Duodenal mucosa (tissue), 2 donors: ENCODE data around the gene PRIM2.
"Not testable (repeated sequence)": the region's sequence is repeated elsewhere in the genome, so short reads cannot be mapped to it uniquely, and the experiment has no call there.

Source experiments
- H3K27ac ChIP-seq: one replicate; pipeline ENCODE4 v1.7.0; 2013; ENCODE audit warnings: low read depth, low read length
- H3K27me3 ChIP-seq, 2 donors: one replicate each; pipeline ENCODE4 v1.7.0; 2013; ENCODE audit warnings: low read length in 2 of 2, control low read depth in 1 of 2; ENCODE audit not compliant: insufficient read depth in 2 of 2, control insufficient read depth in 1 of 2
- H3K36me3 ChIP-seq, 2 donors: one replicate each; pipeline ENCODE4 v1.7.0; 2013; ENCODE audit warnings: low read length in 2 of 2, control low read depth in 1 of 2; ENCODE audit not compliant: insufficient read depth in 2 of 2, control insufficient read depth in 1 of 2
- H3K4me1 ChIP-seq, 2 donors: one replicate each; pipeline ENCODE4 v1.7.0; 2013; ENCODE audit warnings: low read length in 2 of 2, control low read depth in 1 of 2; ENCODE audit not compliant: insufficient read depth in 2 of 2, control insufficient read depth in 1 of 2
- H3K4me3 ChIP-seq, 2 donors: one replicate each; pipeline ENCODE4 v1.7.0; 2013; ENCODE audit warnings: low read length in 2 of 2, low read depth in 1 of 2
- H3K9ac ChIP-seq, 2 donors: one replicate each; pipeline ENCODE4 v1.7.0; 2013; ENCODE audit warnings: low read length in 2 of 2, low read depth in 1 of 2
- H3K9me3 ChIP-seq, 2 donors: one replicate each; pipeline ENCODE4 v1.7.0; 2013; ENCODE audit warnings: low read length in 2 of 2, control low read depth in 1 of 2; ENCODE audit not compliant: control insufficient read depth in 1 of 2

The PRIM2 gene

DNA sequence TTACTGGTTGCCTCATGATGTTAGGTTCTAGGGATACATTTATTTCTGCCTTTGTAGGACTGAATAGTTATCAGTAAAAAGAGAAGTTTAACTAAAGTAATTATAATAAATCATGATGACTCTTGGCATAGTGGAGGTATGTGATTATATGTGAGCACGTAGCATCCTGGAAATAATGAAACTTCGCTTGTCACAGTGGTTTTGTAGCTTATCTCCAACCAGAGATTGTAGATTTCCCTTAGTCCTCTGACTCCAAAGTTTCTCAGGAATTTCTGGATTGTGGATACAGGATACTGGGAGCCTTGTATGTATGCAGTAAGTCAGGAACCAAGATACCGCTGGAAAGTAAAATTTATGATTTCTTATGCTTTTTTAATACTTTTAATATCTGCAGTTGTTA is 199.3 kb downstream of the PRIM2 start:
- not testable (repeated sequence) for H3K27ac ChIP-seq, H3K9me3 ChIP-seq, H3K27me3 ChIP-seq, H3K36me3 ChIP-seq, H3K4me3 ChIP-seq, H3K4me1 ChIP-seq, H3K9ac ChIP-seq

DNA sequence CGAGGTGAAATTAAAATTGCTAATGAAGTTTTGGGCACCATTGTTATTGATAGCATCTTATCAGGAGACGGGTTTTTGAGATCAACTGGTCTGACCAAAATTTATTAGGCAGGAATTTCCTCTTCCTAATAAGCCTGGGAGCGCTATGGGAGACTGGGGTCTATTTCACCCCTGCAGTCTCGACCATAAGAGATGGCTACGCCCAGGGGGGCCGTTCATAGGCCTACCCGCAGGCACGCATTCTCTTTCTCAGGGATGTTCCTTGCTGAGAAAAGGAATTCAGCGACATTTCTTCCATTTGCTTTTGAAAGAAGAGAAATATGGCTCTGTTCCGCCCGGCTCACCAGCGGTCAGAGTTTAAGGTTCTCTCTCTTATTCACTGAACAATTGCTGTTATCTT is 201.8 kb downstream of the PRIM2 start:
- not testable (repeated sequence) for H3K27me3 ChIP-seq, H3K9me3 ChIP-seq, H3K27ac ChIP-seq, H3K4me1 ChIP-seq, H3K9ac ChIP-seq, H3K4me3 ChIP-seq, H3K36me3 ChIP-seq

DNA sequence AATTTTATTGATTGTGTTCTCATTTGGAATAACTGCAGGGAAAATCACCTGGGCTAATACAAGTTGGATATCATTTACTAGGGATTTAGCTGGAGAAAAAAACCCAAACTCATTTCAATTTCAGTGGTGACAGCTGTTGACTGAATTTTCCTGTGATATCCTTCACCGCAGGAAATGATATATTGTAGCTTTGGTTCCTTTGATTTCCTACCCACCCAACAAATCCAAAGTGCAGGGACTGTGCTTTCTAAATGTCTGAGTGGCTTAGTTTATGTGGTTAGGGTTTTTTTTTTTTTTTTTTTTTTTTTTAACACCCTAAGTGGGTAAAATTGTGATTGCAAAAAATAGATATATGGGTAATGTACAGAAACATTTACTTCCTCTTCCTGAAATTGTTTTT is 203.7 kb downstream of the PRIM2 start:
- H3K4me3 ChIP-seq, H3K9me3 ChIP-seq, H3K27me3 ChIP-seq, H3K4me1 ChIP-seq, H3K9ac ChIP-seq, H3K27ac ChIP-seq, H3K36me3 ChIP-seq: not testable (repeated sequence)

DNA sequence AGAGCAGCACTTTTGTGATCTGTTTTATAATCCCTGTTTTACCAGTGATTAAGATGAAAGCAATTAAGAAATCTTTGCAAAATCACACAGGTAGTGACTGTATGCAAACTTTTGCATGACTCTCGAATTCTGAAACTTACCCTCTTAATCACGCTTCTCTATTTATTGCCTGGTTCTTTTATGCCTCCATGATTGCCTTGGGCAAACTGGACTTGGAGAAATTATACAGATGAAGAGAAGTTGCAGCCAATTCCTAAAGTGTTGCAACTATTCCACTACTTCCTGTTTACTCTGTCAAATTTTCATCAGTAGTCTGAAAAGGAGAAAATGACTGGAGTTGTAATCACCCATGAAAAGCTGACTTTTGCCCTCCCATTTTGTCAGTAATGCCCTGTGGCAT is 205.8 kb downstream of the PRIM2 start:
- not testable (repeated sequence) for H3K4me1 ChIP-seq, H3K27ac ChIP-seq, H3K9ac ChIP-seq, H3K9me3 ChIP-seq, H3K27me3 ChIP-seq, H3K36me3 ChIP-seq, H3K4me3 ChIP-seq

DNA sequence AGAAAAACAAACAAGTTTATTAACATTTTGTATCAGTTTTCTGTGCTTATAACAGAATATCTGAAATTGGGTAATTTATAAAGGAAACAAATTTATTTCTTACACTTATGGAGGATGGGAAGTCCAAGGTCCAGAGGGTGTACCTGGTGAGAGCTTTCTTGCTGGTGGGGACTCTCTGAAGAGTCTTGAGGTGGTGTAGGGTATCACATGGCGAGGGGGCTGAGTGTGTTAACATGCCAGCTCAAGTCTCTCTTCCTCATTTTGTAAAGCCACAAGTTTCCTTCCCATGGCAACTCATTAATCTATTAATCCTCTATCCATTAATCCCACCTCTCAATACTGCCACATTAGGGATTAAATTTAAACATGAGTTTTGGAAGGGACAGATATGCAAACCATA is 212.3 kb downstream of the PRIM2 start:
- not testable (repeated sequence) for H3K27me3 ChIP-seq, H3K4me3 ChIP-seq, H3K9ac ChIP-seq, H3K4me1 ChIP-seq, H3K27ac ChIP-seq, H3K36me3 ChIP-seq, H3K9me3 ChIP-seq

DNA sequence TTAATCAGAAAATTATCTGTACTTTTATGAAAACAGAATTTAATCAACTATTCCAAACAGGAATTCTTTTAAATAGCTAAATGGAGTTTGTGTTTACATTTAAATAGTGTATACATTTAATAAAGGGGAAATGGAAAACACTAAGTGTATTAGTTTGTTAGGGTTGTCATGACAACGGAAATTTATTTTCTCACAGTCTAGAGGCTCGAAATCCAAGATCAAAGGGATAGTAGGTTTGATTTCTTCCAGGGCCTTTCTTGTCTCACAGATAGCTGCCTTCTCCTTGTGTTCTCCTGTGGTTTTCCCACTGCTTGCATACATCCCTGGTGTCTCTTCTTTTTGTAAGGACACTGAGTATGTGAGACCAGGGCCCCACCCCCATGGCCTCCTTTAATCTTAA is 215.2 kb downstream of the PRIM2 start:
- H3K4me1 ChIP-seq, H3K9me3 ChIP-seq, H3K9ac ChIP-seq, H3K27me3 ChIP-seq, H3K27ac ChIP-seq, H3K36me3 ChIP-seq, H3K4me3 ChIP-seq: not testable (repeated sequence)

DNA sequence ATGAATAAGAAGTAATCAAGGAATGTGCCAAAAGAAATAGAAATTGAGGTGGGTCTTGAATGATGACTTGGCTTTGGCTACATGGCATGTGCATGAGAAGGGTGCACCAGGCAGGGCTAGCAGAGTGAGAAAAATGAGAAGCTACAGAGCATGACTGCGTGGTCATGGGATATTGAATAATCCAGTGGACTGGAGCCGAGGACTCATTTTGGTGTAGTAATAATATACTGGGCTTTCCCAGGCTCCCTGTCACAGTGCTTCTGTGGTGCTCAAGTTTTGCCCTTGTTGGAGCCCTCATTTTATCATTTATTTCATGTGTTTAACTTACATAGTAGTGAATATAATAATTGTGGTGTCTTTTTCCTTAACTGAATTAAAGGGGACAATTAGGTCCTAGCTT is 217.7 kb downstream of the PRIM2 start:
- H3K27ac ChIP-seq, H3K9ac ChIP-seq, H3K4me1 ChIP-seq, H3K27me3 ChIP-seq, H3K9me3 ChIP-seq, H3K36me3 ChIP-seq, H3K4me3 ChIP-seq: not testable (repeated sequence)

DNA sequence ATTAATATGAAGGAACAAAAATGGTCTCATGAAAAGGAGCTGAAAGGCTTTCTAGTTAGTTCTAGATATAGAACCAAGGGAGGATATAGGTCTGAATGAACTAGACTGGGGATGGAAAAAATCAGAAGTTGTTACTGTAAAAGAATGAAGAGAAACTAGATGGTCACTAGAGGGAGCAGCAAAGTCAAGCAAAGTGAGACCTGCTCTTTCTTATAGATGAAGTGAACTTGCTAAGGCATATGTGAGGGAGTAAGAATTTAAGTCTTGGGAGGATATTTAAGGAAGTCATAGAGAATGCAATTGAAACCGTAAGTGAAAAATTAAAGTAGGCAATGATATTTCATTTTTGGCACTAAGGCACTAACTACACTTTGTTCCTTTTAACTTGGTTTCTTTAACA is 218.6 kb downstream of the PRIM2 start:
- not testable (repeated sequence) for H3K27me3 ChIP-seq, H3K4me1 ChIP-seq, H3K9ac ChIP-seq, H3K36me3 ChIP-seq, H3K9me3 ChIP-seq, H3K27ac ChIP-seq, H3K4me3 ChIP-seq

DNA sequence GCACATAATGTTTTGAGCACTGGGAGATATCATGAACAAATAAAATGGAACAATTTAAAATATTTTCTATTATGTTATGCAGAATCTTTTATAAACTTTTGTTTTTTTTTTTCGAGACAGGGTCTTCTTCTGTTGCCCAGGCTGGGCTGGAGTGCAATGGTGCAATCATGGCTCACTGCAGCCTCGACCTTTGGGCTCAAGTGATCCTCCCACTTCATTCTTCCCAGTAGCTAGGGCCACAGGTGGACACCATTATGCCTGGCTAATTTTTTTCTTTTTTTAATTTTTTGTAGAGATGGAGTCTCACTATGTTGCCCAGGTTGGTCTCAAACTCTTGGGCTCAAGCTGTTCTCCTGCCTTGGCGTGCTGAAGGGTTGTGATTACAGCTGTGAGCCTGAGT is 220.5 kb downstream of the PRIM2 start:
- H3K27ac ChIP-seq, H3K4me3 ChIP-seq, H3K27me3 ChIP-seq, H3K4me1 ChIP-seq, H3K9ac ChIP-seq, H3K36me3 ChIP-seq, H3K9me3 ChIP-seq: not testable (repeated sequence)

DNA sequence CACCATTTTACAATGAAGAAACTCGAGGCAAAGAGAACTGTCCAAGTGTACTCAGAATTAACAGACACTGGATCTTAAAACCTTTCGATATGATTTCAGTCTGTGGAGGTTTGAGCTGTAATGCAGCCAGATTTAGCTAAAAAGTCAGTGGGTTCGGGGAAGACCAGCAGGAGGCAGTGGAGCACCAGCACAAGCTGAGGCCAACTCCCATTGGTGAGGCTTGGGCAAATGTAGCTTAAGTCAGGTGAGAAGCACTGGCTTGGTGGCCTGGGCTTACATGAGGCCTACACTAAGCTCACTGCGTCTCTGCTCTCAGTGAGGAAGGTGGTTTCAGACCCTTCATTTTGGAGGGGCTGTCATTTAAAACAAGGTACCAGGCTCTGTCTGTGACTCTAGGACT is 234.5 kb downstream of the PRIM2 start:
- H3K27ac ChIP-seq = not testable (repeated sequence)

DNA sequence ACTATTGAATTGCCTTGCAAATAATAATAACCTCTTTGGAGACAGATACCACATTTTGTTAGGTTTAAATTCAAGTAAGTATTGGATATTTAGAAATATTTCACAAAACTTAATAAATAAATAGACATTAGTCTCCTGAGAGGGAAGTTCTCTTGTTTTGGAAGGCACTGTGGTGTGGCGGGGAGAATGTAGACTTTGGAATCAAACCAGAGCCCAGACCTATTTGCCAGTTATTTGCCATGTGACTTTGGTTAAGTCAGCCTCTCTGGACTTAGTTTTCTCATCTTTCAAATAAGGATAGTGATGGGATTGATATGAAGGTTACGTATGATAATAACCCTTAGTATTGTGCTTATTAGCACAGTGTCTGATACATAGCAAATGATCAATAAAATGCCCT is 240.4 kb downstream of the PRIM2 start:
- not testable (repeated sequence) for H3K4me3 ChIP-seq, H3K27me3 ChIP-seq, H3K4me1 ChIP-seq

More for the DNA sequence above, 234.5 kb downstream of the PRIM2 start:
- H3K36me3 ChIP-seq, H3K4me1 ChIP-seq, H3K27me3 ChIP-seq, H3K9ac ChIP-seq, H3K9me3 ChIP-seq, H3K4me3 ChIP-seq: not testable (repeated sequence)

More for the DNA sequence above, 240.4 kb downstream of the PRIM2 start:
- not testable (repeated sequence) for H3K36me3 ChIP-seq, H3K9ac ChIP-seq, H3K9me3 ChIP-seq, H3K27ac ChIP-seq
